Right renal cortex interstitium (tissue), 3 donors: Measurements from ENCODE around the gene TNFAIP8L3. TPM values are rescaled to one million over a fixed set of nuclear protein-coding genes. Genes with fewer than 3 reads are reported as not detected.

Source experiments
- DNase-seq, 3 donors: peaks; one replicate each; pipeline ENCODE4 v3.0.0-alpha.2; 2013; ENCODE audit warnings: low read depth in 3 of 3, low spot score in 2 of 3
- polyA plus RNA-seq, 3 donors: library from polyadenylated mRNA; unstranded; fragments of 120-200 nt; gene quantifications; one replicate each; pipeline ENCODE4 v1.2.1, GENCODE V29; 2013; ENCODE audit not compliant: insufficient read length in 3 of 3

Gene TNFAIP8L3
- polyA plus RNA-seq, 3 donors: 2.0 to 2.3 (median 2.1) TPM

GRCh38 chr15:51092480-51093040, 2.1 kb downstream of the TNFAIP8L3 start:
- no peak for DNase-seq

- no peak for DNase-seq
Measured at GRCh38 chr15:51090753-51091152, 4.0 kb downstream of the TNFAIP8L3 start.

- no peak for DNase-seq
Measured at GRCh38 chr15:51089699-51090453, 4.8 kb downstream of the TNFAIP8L3 start.

GRCh38 chr15:51089041-51089440, 5.7 kb downstream of the TNFAIP8L3 start:
- no peak for DNase-seq

- DNase-seq: no peak
Measured at GRCh38 chr15:51088585-51088984, 6.1 kb downstream of the TNFAIP8L3 start.

- DNase-seq: no peak
Measured at GRCh38 chr15:51087513-51087912, 7.2 kb downstream of the TNFAIP8L3 start.

- DNase-seq: no peak
Measured at GRCh38 chr15:51086409-51086808, 8.3 kb downstream of the TNFAIP8L3 start.

- no peak for DNase-seq
Measured at GRCh38 chr15:51085764-51086163, 8.9 kb downstream of the TNFAIP8L3 start.

GRCh38 chr15:51083641-51084166, 11.0 kb downstream of the TNFAIP8L3 start:
- DNase-seq: no peak

- DNase-seq: no peak
Measured at GRCh38 chr15:51082246-51082645, 12.5 kb downstream of the TNFAIP8L3 start.

GRCh38 chr15:51080286-51080685, 14.4 kb downstream of the TNFAIP8L3 start:
- no peak for DNase-seq

- DNase-seq: no peak
Measured at GRCh38 chr15:51079226-51079625, 15.5 kb downstream of the TNFAIP8L3 start.

GRCh38 chr15:51077221-51078153, 17.2 kb downstream of the TNFAIP8L3 start:
- DNase-seq: peak in 1 of 3 donors; percentile 68

- DNase-seq: no peak
Measured at GRCh38 chr15:51076524-51077220, 18.0 kb downstream of the TNFAIP8L3 start.

GRCh38 chr15:51075826-51076523, 18.7 kb downstream of the TNFAIP8L3 start:
- DNase-seq: no peak

GRCh38 chr15:51075364-51075763, 19.3 kb downstream of the TNFAIP8L3 start:
- no peak for DNase-seq

GRCh38 chr15:51074926-51075325, 19.8 kb downstream of the TNFAIP8L3 start:
- no peak for DNase-seq

- no peak for DNase-seq
Measured at GRCh38 chr15:51071578-51071977, 23.1 kb downstream of the TNFAIP8L3 start.

GRCh38 chr15:51069983-51070382, 24.7 kb downstream of the TNFAIP8L3 start:
- no peak for DNase-seq

- DNase-seq: no peak
Measured at GRCh38 chr15:51067510-51067909, 27.2 kb downstream of the TNFAIP8L3 start.
